Left lung (tissue), 10 donors: ENCODE results near the gene PLAAT4. TPM values are rescaled to one million over a fixed set of nuclear protein-coding genes. Genes with fewer than 3 reads are reported as not detected.

Experiments
- ATAC-seq: fragments of 200-7000 bp; cut with Tn5 transposase; one replicate; pipeline ENCODE4 v1.9.1; 2020; ENCODE audit warnings: moderate library complexity
- DNase-seq, 4 donors: peaks; one replicate each; pipeline ENCODE4 v3.0.0-alpha.2; 2013 to 2020
- H3K27ac ChIP-seq, 2 donors: fragments of 200-600 bp; sonication (generic) in 1 of 2; one replicate each; pipeline versions ENCODE4 v1.5.0 to v1.8.0; 2020 to 2021
- H3K27me3 ChIP-seq, 2 donors: fragments of 200-600 bp; sonication (generic) in 1 of 2; one replicate each; pipeline versions ENCODE4 v1.5.0 to v1.8.0; 2020 to 2021
- H3K36me3 ChIP-seq, 2 donors: fragments of 200-600 bp; sonication (generic) in 1 of 2; one replicate each; pipeline versions ENCODE4 v1.5.0 to v1.8.0; 2020 to 2021
- H3K4me1 ChIP-seq, 2 donors: fragments of 200-600 bp; one replicate each; pipeline ENCODE4 v1.8.0; 2021
- H3K4me3 ChIP-seq, 2 donors: fragments of 200-600 bp; sonication (generic) in 1 of 2; one replicate each; pipeline versions ENCODE4 v1.5.0 to v1.8.0; 2020 to 2021; ENCODE audit warnings: mild to moderate bottlenecking in 1 of 2
- H3K9me3 ChIP-seq, 2 donors: fragments of 200-600 bp; sonication (generic) in 1 of 2; one replicate each; pipeline versions ENCODE4 v1.5.0 to v1.8.0; 2020 to 2021
- CTCF ChIP-seq, 2 donors: fragments of 200-600 bp; sonication (generic) in 1 of 2; IDR thresholded peaks; one replicate each; pipeline versions ENCODE4 v1.5.0 to v1.8.0; 2021; ENCODE audit warnings: antibody characterized with exemption in 2 of 2
- intact Hi-C, 2 donors: fragments of 100-400 bp; cut with DNase I; formaldehyde crosslinking; loops; one replicate each; pipeline versions ENCODE4 v1.11.2 to v1.14.2; 2022
- polyA plus RNA-seq, 6 donors: library from polyadenylated mRNA; unstranded; fragments of 120-200 nt; gene quantifications; one replicate each; pipeline ENCODE4 v1.2.1, GENCODE V29; 2013; ENCODE audit not compliant: insufficient read length in 6 of 6
- total RNA-seq, 2 donors: library from RNA; stranded (reverse); fragmentation: NEBNext Ultra II Directional; extraction: Animal tissue kit (Norgen Biotek cat#: 25700); gene quantifications; one replicate each; pipeline ENCODE4 v1.2.1, GENCODE V29; 2021
- donor health status: DM: no; HTN: yes; CAD: no.
- donor health status: DM: no; HTN: no; CAD: no.

The PLAAT4 gene
- total and polyA plus RNA-seq, 8 donors = 6.5 to 217 (median 8.6) TPM

DNA sequence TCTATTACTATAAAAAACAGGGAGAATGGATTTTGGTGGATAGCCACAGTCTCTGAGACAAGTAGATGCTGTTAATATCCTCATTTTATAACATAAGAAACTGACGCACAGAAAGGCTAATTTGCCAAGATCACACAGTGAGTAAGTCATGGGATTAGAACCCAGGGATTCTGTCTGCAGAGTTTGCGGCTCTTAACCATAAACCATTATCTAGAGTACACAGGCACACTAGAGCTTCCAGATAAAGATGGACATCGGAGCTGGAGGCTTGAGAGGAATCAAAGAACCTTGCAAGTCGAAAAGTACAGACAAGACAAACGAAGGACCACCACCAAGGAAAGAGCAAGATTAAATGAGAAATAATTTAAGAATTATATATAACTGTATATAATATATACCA, 19.5 kb upstream of the PLAAT4 start:
- intact Hi-C loops = no loop called here
- ATAC-seq (no peak), DNase-seq (no peak)
- Histone ChIP-seq H3K4me3 (no peak overlapping the region), H3K9me3 (no peaks in the 10 kb centered on the region), H3K27me3 (no peaks in the 10 kb centered on the region), H3K4me1 (no peaks in the 10 kb centered on the region), H3K36me3 (peaks cover 0 to 6% of the 10 kb centered on the region in 2 donors), H3K27ac (no peak overlapping the region)
- no peak for TF ChIP-seq CTCF (IDR thresholded peaks at IDR 0.05)

DNA sequence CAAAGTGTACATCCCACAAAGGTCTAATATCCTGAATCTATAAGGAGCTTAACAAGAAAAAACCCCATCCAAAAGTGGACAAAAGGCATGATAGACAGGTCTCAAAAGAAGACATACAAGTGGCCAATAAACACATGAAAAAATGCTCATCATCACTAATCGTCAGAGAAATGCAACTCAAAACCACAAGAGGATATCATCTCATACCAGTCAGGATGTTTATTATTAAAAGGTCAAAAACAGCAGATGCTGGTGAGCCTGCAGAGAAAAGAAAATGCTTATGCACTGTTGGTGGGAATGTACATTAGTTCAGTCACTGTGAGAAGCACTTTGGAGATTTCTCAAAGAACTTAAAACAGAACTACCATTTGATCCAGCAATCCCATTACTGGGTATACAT, 18.1 kb upstream of the PLAAT4 start:
- TF ChIP-seq CTCF (IDR thresholded peaks at IDR 0.05) = no peak
- Histone ChIP-seq H3K27me3 (no peaks in the 10 kb centered on the region), H3K9me3 (peaks cover 0 to 3% of the 10 kb centered on the region in 2 donors), H3K4me1 (no peaks in the 10 kb centered on the region), H3K36me3 (peaks cover 0 to 6% of the 10 kb centered on the region in 2 donors), H3K27ac (no peak overlapping the region), H3K4me3 (no peak overlapping the region)
- intact Hi-C loops = no loop called here
- DNase-seq (no peak), ATAC-seq (no peak)

GRCh38 chr11:63520606-63521170, 15.9 kb upstream of the PLAAT4 start:
- no peak for TF ChIP-seq CTCF (IDR thresholded peaks at IDR 0.05)
- intact Hi-C loops = no loop called here
- H3K36me3 ChIP-seq = no peaks in the 10 kb centered on the region
- H3K9me3 ChIP-seq = peaks cover 0 to 14% of the 10 kb centered on the region in 2 donors
- H3K4me3 ChIP-seq = no peak overlapping the region
- DNase-seq (no peak), ATAC-seq (no peak)
- H3K4me1 ChIP-seq = no peaks in the 10 kb centered on the region
- H3K27me3 ChIP-seq = no peaks in the 10 kb centered on the region
- H3K27ac ChIP-seq = no peak overlapping the region

- intact Hi-C loops = no loop called here
- H3K36me3 ChIP-seq = no peaks in the 10 kb centered on the region
- DNase-seq (no peak), ATAC-seq (no peak)
- TF ChIP-seq CTCF (IDR thresholded peaks at IDR 0.05) = no peak
- H3K27me3 ChIP-seq = no peaks in the 10 kb centered on the region
- H3K9me3 ChIP-seq = peaks cover 0 to 14% of the 10 kb centered on the region in 2 donors
- H3K4me3 ChIP-seq = no peak overlapping the region
- no peak overlapping the region for H3K27ac ChIP-seq
- no peaks in the 10 kb centered on the region for H3K4me1 ChIP-seq
These were observed 14.7 kb upstream of the PLAAT4 start for GRCh38 chr11:63521896-63522295.

DNA sequence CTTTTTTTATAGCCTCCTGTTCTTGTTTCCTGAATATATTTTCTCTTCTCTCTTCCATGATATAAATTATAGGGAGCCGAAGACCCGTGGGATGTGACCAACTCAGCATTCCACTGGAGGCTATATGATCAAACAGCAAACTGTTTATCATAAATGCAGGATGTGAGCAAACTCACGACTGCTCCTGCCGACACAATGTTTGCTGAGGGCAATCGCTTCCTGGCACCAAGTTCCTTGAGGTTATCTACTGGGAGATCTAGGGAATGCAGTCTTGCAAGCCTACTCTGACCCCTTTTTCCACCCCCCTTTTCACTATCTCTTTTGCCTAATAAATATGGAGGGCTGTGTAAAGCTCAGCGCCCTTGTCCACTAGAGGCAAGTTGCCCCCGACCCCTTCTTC, 13.5 kb upstream of the PLAAT4 start:
- Histone ChIP-seq H3K27me3 (no peaks in the 10 kb centered on the region), H3K9me3 (peaks cover 0 to 14% of the 10 kb centered on the region in 2 donors), H3K4me3 (no peak overlapping the region), H3K27ac (no peak overlapping the region), H3K4me1 (no peaks in the 10 kb centered on the region), H3K36me3 (no peaks in the 10 kb centered on the region)
- intact Hi-C loops = no loop called here
- TF ChIP-seq CTCF (IDR thresholded peaks at IDR 0.05) = no peak
- DNase-seq (no peak), ATAC-seq (no peak)
